ENCODE measurements around the gene EPS8. TPM values are rescaled to one million over a fixed set of nuclear protein-coding genes. Genes with fewer than 3 reads are reported as not detected.

EPS8 gene
- total RNA-seq, 1 experiment from 2014 or later: 232 TPM

DNA sequence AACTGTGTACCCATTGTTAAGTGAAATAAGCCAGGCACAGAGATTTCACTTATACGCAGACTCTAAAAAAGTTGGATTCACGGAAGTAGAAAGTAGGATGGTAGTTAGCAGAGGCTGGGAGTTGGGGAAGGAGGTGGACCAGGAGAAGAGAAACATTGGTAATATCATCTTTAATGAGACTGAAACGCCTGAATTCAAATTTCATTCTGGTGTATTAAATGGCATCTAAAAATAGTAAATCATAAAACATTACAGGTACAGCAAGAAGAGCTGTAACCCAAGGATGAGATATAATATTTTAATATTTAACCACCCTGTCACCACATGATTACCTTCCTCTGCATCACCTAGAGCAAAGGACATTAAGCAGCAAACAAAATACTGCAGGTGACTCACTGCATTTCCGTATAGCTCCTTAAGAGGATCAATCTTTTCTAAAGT, 99.4 kb downstream of the EPS8 start:
- DNase-seq: no peak
- Histone ChIP-seq H3K79me2 (ENCODE audit: low read depth) (peaks cover 64% of the 10 kb centered on the region), H3K27ac (0 out of 2 replicates have a peak overlapping the region, but pooled peaks have one; percentile 24), H3K9me3 (ENCODE audit: insufficient read depth, low read depth) (no peaks in the 10 kb centered on the region), H3K4me2 (0 out of 2 replicates have a peak overlapping the region, but pooled peaks have one; percentile 5), H3K4me1 (replicated peaks; ENCODE audit: insufficient read depth) (peaks cover 7% of the 10 kb centered on the region), H3K9me2 (ENCODE audit: insufficient read depth) (no peaks in the 10 kb centered on the region), H4K20me1 (ENCODE audit: insufficient read depth) (no peaks in the 10 kb centered on the region), H3F3A (ENCODE audit: insufficient read depth, low read depth) (peaks cover 5% of the 10 kb centered on the region; the same call in 1 of the 2 replicates), H2AFZ (no peak overlapping the region), H3K4me3 (no peak overlapping the region), H3K36me3 (ENCODE audit: low read depth) (no peaks in the 10 kb centered on the region), H3K27me3 (ENCODE audit: insufficient read depth, low read depth) (no peaks in the 10 kb centered on the region)
- TF ChIP-seq, protein P1, sequence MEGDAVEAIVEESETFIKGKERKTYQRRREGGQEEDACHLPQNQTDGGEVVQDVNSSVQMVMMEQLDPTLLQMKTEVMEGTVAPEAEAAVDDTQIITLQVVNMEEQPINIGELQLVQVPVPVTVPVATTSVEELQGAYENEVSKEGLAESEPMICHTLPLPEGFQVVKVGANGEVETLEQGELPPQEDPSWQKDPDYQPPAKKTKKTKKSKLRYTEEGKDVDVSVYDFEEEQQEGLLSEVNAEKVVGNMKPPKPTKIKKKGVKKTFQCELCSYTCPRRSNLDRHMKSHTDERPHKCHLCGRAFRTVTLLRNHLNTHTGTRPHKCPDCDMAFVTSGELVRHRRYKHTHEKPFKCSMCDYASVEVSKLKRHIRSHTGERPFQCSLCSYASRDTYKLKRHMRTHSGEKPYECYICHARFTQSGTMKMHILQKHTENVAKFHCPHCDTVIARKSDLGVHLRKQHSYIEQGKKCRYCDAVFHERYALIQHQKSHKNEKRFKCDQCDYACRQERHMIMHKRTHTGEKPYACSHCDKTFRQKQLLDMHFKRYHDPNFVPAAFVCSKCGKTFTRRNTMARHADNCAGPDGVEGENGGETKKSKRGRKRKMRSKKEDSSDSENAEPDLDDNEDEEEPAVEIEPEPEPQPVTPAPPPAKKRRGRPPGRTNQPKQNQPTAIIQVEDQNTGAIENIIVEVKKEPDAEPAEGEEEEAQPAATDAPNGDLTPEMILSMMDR (conservative IDR thresholded peaks at IDR 0.05): no peak
- TF ChIP-seq EZH2 (IDR thresholded peaks at IDR 0.05; ENCODE audit: low read depth): no peak
- CTCF ChIA-PET: no interaction called here
- POLR2A ChIA-PET (ENCODE audit: unreplicated experiment): interaction anchor here (0.6 kb wide), 1 partner anchor 32 kb away, joined by 8 read pairs; no protein-coding TSS in a partner anchor
- no TSS peak for BruUV-seq (replicated peaks)
- intact Hi-C loops (cut with micrococcal nuclease; ENCODE audit: unreplicated experiment): loop anchor here (5.0 kb wide), 1 partner anchor 33 kb away; no protein-coding TSS in a partner anchor

GRCh38 chr12:15688838-15689625, 100.2 kb downstream of the EPS8 start:
- Histone ChIP-seq H3K9me2 (ENCODE audit: insufficient read depth) (no peaks in the 10 kb centered on the region), H2AFZ (no peak overlapping the region), H3K79me2 (ENCODE audit: low read depth) (peaks cover 60% of the 10 kb centered on the region), H3K4me3 (no peak overlapping the region), H3F3A (ENCODE audit: insufficient read depth, low read depth) (peaks cover 5% of the 10 kb centered on the region; the same call in 1 of the 2 replicates), H3K9me3 (ENCODE audit: insufficient read depth, low read depth) (no peaks in the 10 kb centered on the region), H3K36me3 (ENCODE audit: low read depth) (no peaks in the 10 kb centered on the region), H3K4me2 (no peak overlapping the region), H3K27me3 (ENCODE audit: insufficient read depth, low read depth) (no peaks in the 10 kb centered on the region), H3K4me1 (replicated peaks; ENCODE audit: insufficient read depth) (peaks cover 8% of the 10 kb centered on the region), H3K27ac (no peak overlapping the region), H4K20me1 (ENCODE audit: insufficient read depth) (no peaks in the 10 kb centered on the region)
- no peak for TF ChIP-seq EZH2 (IDR thresholded peaks at IDR 0.05; ENCODE audit: low read depth)
- TF ChIP-seq, protein P1 (conservative IDR thresholded peaks at IDR 0.05): no peak
- ChIA-PET POLR2A (ENCODE audit: unreplicated experiment) (interaction anchor here (0.7 kb wide), 1 partner anchor 1351 kb away, joined by 3 read pairs; no protein-coding TSS in a partner anchor), CTCF (no interaction called here)
- intact Hi-C loops (cut with micrococcal nuclease; ENCODE audit: unreplicated experiment): loop anchor here (5.0 kb wide), 1 partner anchor 33 kb away; no protein-coding TSS in a partner anchor
- DNase-seq: no peak
- BruUV-seq (replicated peaks): no TSS peak

DNA sequence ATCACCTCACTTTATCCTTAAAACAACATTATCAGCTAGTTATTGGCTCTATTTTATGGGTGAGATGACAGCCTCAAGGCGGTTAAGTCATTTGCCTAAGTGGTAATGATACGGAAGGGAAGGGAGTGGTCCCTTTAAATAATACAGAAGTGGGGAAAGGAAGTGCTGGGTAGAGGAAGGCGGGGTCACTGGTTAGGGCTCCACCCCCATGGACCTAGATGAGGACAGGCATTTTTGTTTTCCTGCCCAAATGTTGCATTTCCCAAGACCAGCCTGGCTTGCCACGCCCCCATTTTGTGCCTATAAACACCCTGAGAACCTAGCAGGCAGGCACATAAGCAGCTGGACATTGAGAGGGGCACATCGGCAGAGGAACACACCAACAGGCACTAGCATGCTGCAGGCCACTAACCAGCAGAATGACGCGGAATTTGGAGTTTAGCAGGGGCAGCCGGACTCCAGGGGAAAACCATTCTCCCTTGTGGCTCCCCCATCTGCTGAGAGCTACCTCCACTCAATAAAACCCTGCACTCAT, 100.9 kb downstream of the EPS8 start:
- CTCF ChIA-PET: interaction anchor here (0.5 kb wide), 1 partner anchor 110 kb away, joined by 26 read pairs; no protein-coding TSS in a partner anchor
- BruUV-seq (replicated peaks): no TSS peak

More for the DNA sequence above, 100.9 kb downstream of the EPS8 start:
- no peak overlapping the region for H2AFZ ChIP-seq
- H3K4me1 ChIP-seq (replicated peaks; ENCODE audit: insufficient read depth): peaks cover 15% of the 10 kb centered on the region
- H3K9me3 ChIP-seq (ENCODE audit: insufficient read depth, low read depth): no peaks in the 10 kb centered on the region
- H4K20me1 ChIP-seq (ENCODE audit: insufficient read depth): no peaks in the 10 kb centered on the region
- H3K9me2 ChIP-seq (ENCODE audit: insufficient read depth): no peaks in the 10 kb centered on the region
- TF ChIP-seq, protein P1 (conservative IDR thresholded peaks at IDR 0.05): no peak
- TF ChIP-seq EZH2 (IDR thresholded peaks at IDR 0.05; ENCODE audit: low read depth): no peak
- H3K4me3 ChIP-seq: no peak overlapping the region
- DNase-seq: no peak
- no peak overlapping the region for H3K4me2 ChIP-seq
- H3K27me3 ChIP-seq (ENCODE audit: insufficient read depth, low read depth): no peaks in the 10 kb centered on the region
- intact Hi-C loops (cut with micrococcal nuclease; ENCODE audit: unreplicated experiment): loop anchor here (5.0 kb wide), 1 partner anchor 34 kb away; no protein-coding TSS in a partner anchor
- no peaks in the 10 kb centered on the region for H3K36me3 ChIP-seq (ENCODE audit: low read depth)
- H3K79me2 ChIP-seq (ENCODE audit: low read depth): peaks cover 60% of the 10 kb centered on the region
- peaks cover 9% of the 10 kb centered on the region; the same call in 1 of the 2 replicates for H3F3A ChIP-seq (ENCODE audit: insufficient read depth, low read depth)
- POLR2A ChIA-PET (ENCODE audit: unreplicated experiment): no interaction called here
- no peak overlapping the region for H3K27ac ChIP-seq

Measured in PC-9 (cell line).